Right atrium auricular region (tissue), 2 donors: ENCODE results near the gene MOV10L1. TPM values are rescaled to one million over a fixed set of nuclear protein-coding genes. Genes with fewer than 3 reads are reported as not detected.

ENCODE experiments used
- DNase-seq: peaks from one replicate; pipeline ENCODE4 v3.0.0-alpha.2; 2019; ENCODE audit warnings: low spot score
- H3K27ac ChIP-seq, 2 donors: fragments of 200-600 bp; sonication (generic); 1 replicate in 1 of 2; 2 replicates in 1 of 2; pipeline ENCODE4 v1.5.1; 2016 to 2019
- H3K27me3 ChIP-seq, 2 donors: fragments of 200-600 bp; sonication (generic); one replicate each; pipeline versions ENCODE4 v1.5.1 to v1.6.0; 2017 to 2019
- H3K36me3 ChIP-seq: fragments of 200-600 bp; sonication (generic); one replicate; pipeline ENCODE4 v1.5.1; 2016
- H3K4me1 ChIP-seq, 2 donors: fragments of 200-600 bp; sonication (generic); one replicate each; pipeline versions ENCODE4 v1.5.1 to v1.6.0; 2017 to 2019
- H3K4me3 ChIP-seq, 2 donors: fragments of 200-600 bp; sonication (generic); 1 replicate in 1 of 2; 2 replicates in 1 of 2; pipeline ENCODE4 v1.5.1; 2017 to 2019; ENCODE audit warnings: mild to moderate bottlenecking in 1 of 2, moderate library complexity in 1 of 2
- H3K9me3 ChIP-seq, 2 donors: fragments of 200-600 bp; sonication (generic); one replicate each; pipeline ENCODE4 v1.5.1; 2019
- total RNA-seq, 2 donors: library from RNA; depleted of rRNA; stranded (reverse); fragments of >200 nt; gene quantifications; one replicate each; pipeline ENCODE4 v1.1.0, GENCODE V29; 2016
- TF ChIP-seq, protein P1 (sequence below), 2 donors: fragments of 200-600 bp; sonication (generic); IDR thresholded peaks; one replicate each; pipeline ENCODE4 v1.5.1; 2019; ENCODE audit warnings: antibody characterized with exemption in 2 of 2

The MOV10L1 gene
- total RNA-seq, 2 donors from 2014 or later, result 0.43 to 1.1 TPM

- H3K4me3 ChIP-seq, result no peak overlapping the region
- H3K36me3 ChIP-seq, result no peaks in the 10 kb centered on the region
- no peak for DNase-seq
- no peak overlapping the region for H3K27ac ChIP-seq
- no peaks in the 10 kb centered on the region for H3K9me3 ChIP-seq
- no peaks in the 10 kb centered on the region for H3K4me1 ChIP-seq
- no peaks in the 10 kb centered on the region for H3K27me3 ChIP-seq
- TF ChIP-seq, protein P1, sequence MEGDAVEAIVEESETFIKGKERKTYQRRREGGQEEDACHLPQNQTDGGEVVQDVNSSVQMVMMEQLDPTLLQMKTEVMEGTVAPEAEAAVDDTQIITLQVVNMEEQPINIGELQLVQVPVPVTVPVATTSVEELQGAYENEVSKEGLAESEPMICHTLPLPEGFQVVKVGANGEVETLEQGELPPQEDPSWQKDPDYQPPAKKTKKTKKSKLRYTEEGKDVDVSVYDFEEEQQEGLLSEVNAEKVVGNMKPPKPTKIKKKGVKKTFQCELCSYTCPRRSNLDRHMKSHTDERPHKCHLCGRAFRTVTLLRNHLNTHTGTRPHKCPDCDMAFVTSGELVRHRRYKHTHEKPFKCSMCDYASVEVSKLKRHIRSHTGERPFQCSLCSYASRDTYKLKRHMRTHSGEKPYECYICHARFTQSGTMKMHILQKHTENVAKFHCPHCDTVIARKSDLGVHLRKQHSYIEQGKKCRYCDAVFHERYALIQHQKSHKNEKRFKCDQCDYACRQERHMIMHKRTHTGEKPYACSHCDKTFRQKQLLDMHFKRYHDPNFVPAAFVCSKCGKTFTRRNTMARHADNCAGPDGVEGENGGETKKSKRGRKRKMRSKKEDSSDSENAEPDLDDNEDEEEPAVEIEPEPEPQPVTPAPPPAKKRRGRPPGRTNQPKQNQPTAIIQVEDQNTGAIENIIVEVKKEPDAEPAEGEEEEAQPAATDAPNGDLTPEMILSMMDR (IDR thresholded peaks at IDR 0.05), result no peak
These were observed 21.2 kb downstream of the MOV10L1 start for GRCh38 chr22:50111056-50111455.

- TF ChIP-seq, protein P1 (IDR thresholded peaks at IDR 0.05), result no peak
- Histone ChIP-seq H3K27ac (no peak overlapping the region), H3K4me3 (no peak overlapping the region), H3K9me3 (no peaks in the 10 kb centered on the region), H3K4me1 (no peaks in the 10 kb centered on the region), H3K27me3 (no peaks in the 10 kb centered on the region), H3K36me3 (no peaks in the 10 kb centered on the region)
- no peak for DNase-seq
These were observed 22.6 kb downstream of the MOV10L1 start for GRCh38 chr22:50112151-50113118.

- Histone ChIP-seq H3K36me3 (no peaks in the 10 kb centered on the region), H3K9me3 (no peaks in the 10 kb centered on the region), H3K27ac (peak overlapping the region in 1 of 2 donors; percentile 39), H3K27me3 (no peaks in the 10 kb centered on the region), H3K4me3 (no peak overlapping the region), H3K4me1 (peaks cover 0 to 11% of the 10 kb centered on the region in 2 donors)
- DNase-seq, result no peak
- TF ChIP-seq, protein P1 (IDR thresholded peaks at IDR 0.05), result no peak
These were observed 24.6 kb downstream of the MOV10L1 start for GRCh38 chr22:50114221-50115021.

GRCh38 chr22:50115693-50116092 is 25.9 kb downstream of the MOV10L1 start:
- Histone ChIP-seq H3K4me3 (no peak overlapping the region), H3K27me3 (no peaks in the 10 kb centered on the region), H3K9me3 (no peaks in the 10 kb centered on the region), H3K27ac (no peak overlapping the region), H3K36me3 (no peaks in the 10 kb centered on the region), H3K4me1 (peaks cover 0 to 11% of the 10 kb centered on the region in 2 donors)
- TF ChIP-seq, protein P1 (IDR thresholded peaks at IDR 0.05), result no peak
- no peak for DNase-seq

DNA sequence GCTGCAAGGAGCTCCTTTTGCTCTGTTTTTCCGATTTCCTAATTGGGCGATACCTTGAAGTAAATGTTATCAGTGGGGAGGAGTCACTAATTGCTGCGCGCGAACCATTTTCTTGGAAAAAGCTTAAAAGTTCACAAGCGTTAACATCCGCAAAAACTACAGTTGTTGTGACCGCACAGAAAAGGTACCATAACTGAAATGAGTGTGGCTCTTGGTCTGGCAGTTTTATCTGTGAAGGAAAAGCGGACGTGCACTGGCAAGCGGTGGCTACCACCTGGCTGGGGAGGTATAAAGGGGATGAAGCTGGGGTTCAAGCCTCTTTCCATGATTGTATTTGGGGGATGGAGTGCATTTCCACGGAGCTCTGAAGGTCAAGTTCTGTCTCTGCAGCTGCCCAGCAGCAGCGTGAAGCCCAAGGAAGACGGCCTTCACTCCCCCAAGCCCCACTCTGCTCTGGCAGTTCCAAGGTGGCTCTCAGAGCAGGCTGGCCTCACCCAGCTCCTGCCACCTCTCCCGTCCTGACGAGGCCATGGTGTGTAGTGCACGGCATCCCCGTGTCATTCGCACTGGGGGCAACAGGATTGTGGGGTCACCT is 27.5 kb downstream of the MOV10L1 start:
- Histone ChIP-seq H3K36me3 (no peaks in the 10 kb centered on the region), H3K4me3 (no peak overlapping the region), H3K27ac (no peak overlapping the region), H3K9me3 (peaks cover 0 to 5% of the 10 kb centered on the region in 2 donors), H3K4me1 (peaks cover 0 to 11% of the 10 kb centered on the region in 2 donors), H3K27me3 (no peaks in the 10 kb centered on the region)
- TF ChIP-seq, protein P1 (IDR thresholded peaks at IDR 0.05), result no peak
- no peak for DNase-seq
